GM12878 (cell line): ENCODE measurements around the gene PPP2R5B. TPM values are rescaled to one million over a fixed set of nuclear protein-coding genes. Genes with fewer than 3 reads are reported as not detected.

Experiments used
- BACH1 ChIP-seq: fragments of 450-650 bp; IDR thresholded peaks from 2 replicates; pipeline ENCODE4 v1.6.1; 2017; ENCODE audit warnings: mild to moderate bottlenecking, borderline replicate concordance
- ZNF592 ChIP-seq: fragments of 450-650 bp; IDR thresholded peaks from 2 replicates; pipeline ENCODE4 v1.6.1; 2017; ENCODE audit warnings: mild to moderate bottlenecking, moderate library complexity
- ZNF687 ChIP-seq: fragments of 450-650 bp; IDR thresholded peaks from 2 replicates; pipeline ENCODE4 v1.6.1; 2017; ENCODE audit warnings: mild to moderate bottlenecking, moderate library complexity
- polyA plus RNA-seq, 11 experiments: library from polyadenylated mRNA; depleted of rRNA in 4 of 11; unstranded in 6 of 11; stranded (reverse) in 5 of 11; fragments of >200 nt; fragmentation: Nextera tagmentation in 4 of 11; fragmentation: Illumina TruSeq in 1 of 11; extraction: Ambion mirVana in 4 of 11; extraction: Trizol in 1 of 11; gene quantifications; 1 replicate in 1 of 11; 2 replicates in 10 of 11; pipeline versions ENCODE4 v1.2.1 to v1.2.3, GENCODE V29; 2011 to 2016; ENCODE audit warnings: inconsistent platforms in 2 of 11, missing spikeins in 2 of 11, low read depth in 1 of 11
- total RNA-seq, 4 experiments: library from RNA; depleted of rRNA in 3 of 4; stranded (reverse); fragments of >200 nt in 3 of 4; fragmentation: Illumina TruSeq in 1 of 4; extraction: Trizol in 1 of 4; gene quantifications; 2 replicates each; pipeline versions ENCODE4 v1.2.1 to v1.2.3, GENCODE V29; 2013 to 2021

Gene PPP2R5B
- total and polyA plus RNA-seq, 10 of the 15 experiments (the other 5 are each of a cell fraction or from before 2014, with no cell fraction given), result 0.08 to 6.7 (median 2.0) TPM

GRCh38 chr11:64900263-64900678 is 24.2 kb upstream of the PPP2R5B start (continued):
- TF ChIP-seq ZNF687 (peak; percentile 98), BACH1 (no peak; the same call in 1 of the 2 replicates), ZNF592 (peak; percentile 53; the same call in 1 of the 2 replicates)
- TF ChIP-seq, all 136 proteins: peak for 28
